Measurements from ENCODE around the gene TSC22D2.

GRCh38 chr3:150379469-150379868 is 28.6 kb upstream of the TSC22D2 start:
- TF ChIP-seq, protein P1, sequence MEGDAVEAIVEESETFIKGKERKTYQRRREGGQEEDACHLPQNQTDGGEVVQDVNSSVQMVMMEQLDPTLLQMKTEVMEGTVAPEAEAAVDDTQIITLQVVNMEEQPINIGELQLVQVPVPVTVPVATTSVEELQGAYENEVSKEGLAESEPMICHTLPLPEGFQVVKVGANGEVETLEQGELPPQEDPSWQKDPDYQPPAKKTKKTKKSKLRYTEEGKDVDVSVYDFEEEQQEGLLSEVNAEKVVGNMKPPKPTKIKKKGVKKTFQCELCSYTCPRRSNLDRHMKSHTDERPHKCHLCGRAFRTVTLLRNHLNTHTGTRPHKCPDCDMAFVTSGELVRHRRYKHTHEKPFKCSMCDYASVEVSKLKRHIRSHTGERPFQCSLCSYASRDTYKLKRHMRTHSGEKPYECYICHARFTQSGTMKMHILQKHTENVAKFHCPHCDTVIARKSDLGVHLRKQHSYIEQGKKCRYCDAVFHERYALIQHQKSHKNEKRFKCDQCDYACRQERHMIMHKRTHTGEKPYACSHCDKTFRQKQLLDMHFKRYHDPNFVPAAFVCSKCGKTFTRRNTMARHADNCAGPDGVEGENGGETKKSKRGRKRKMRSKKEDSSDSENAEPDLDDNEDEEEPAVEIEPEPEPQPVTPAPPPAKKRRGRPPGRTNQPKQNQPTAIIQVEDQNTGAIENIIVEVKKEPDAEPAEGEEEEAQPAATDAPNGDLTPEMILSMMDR (IDR thresholded peaks at IDR 0.05; ENCODE audit: low read depth, low read length): no peak
- TF ChIP-seq EZH2phosphoT487 (IDR thresholded peaks at IDR 0.05; ENCODE audit: low read depth): no peak

Data from OCI-LY3 (cell line).